Stimulated activated CD4-positive, alpha-beta T cell treated with anti-CD3 and anti-CD28 coated beads, Interleukin-1b, Interleukin-23, amount 100 ng/mL, for 4 hours (primary cell): Measurements from ENCODE around the gene CALY.
"Not testable (repeated sequence)": the region's sequence is repeated elsewhere in the genome, so short reads cannot be mapped to it uniquely, and the experiment has no call there.

Experiments used
- DNase-seq, 2 donors: peaks; one replicate each; pipeline ENCODE4 v3.0.0-alpha.2; 2020; ENCODE audit warnings: low read depth in 2 of 2

Gene CALY

GRCh38 chr10:133329491-133330202 lies 7.0 kb downstream of the CALY start:
- peak; percentile 88 to 90 for DNase-seq

- no peak for DNase-seq
These were observed 8.0 kb downstream of the CALY start for GRCh38 chr10:133328358-133329343.

GRCh38 chr10:133327651-133328357 lies 8.9 kb downstream of the CALY start:
- DNase-seq, result no peak

GRCh38 chr10:133326745-133327650 lies 9.7 kb downstream of the CALY start:
- no peak for DNase-seq

- DNase-seq, result no peak
These were observed 10.5 kb downstream of the CALY start for GRCh38 chr10:133326223-133326551.

GRCh38 chr10:133325440-133326222 lies 11.1 kb downstream of the CALY start:
- DNase-seq, result no peak

- no peak for DNase-seq
These were observed 11.8 kb downstream of the CALY start for GRCh38 chr10:133324857-133325260.

GRCh38 chr10:133324198-133324792 lies 12.4 kb downstream of the CALY start:
- peak; percentile 41 to 45 for DNase-seq

- not testable (repeated sequence) for DNase-seq
These were observed 14.5 kb downstream of the CALY start for GRCh38 chr10:133322064-133322709.

GRCh38 chr10:133320852-133321422 lies 15.8 kb downstream of the CALY start:
- not testable (repeated sequence) for DNase-seq

GRCh38 chr10:133318494-133319127 lies 18.1 kb downstream of the CALY start:
- peak; percentile 36 to 60 for DNase-seq

- DNase-seq, result no peak
These were observed 20.0 kb downstream of the CALY start for GRCh38 chr10:133316732-133317131.

GRCh38 chr10:133316266-133316665 lies 20.4 kb downstream of the CALY start:
- no peak for DNase-seq

GRCh38 chr10:133315847-133316246 lies 20.8 kb downstream of the CALY start:
- DNase-seq, result no peak

- no peak for DNase-seq
These were observed 21.8 kb downstream of the CALY start for GRCh38 chr10:133314911-133315310.

- DNase-seq, result no peak
These were observed 23.5 kb downstream of the CALY start for GRCh38 chr10:133313192-133313591.

GRCh38 chr10:133312769-133313145 lies 23.9 kb downstream of the CALY start:
- no peak for DNase-seq

GRCh38 chr10:133312016-133312768 lies 24.5 kb downstream of the CALY start:
- DNase-seq, result no peak
